ENCODE measurements around the gene GABPB2.

GABPB2 gene

GRCh38 chr1:151130987-151131586 is 60.5 kb downstream of the GABPB2 start:
- no peak for TF ChIP-seq CTCF (IDR thresholded peaks at IDR 0.05; ENCODE audit: borderline replicate concordance, control extremely low read depth, extremely low read depth, insufficient read depth, missing control alignments)
- peak; percentile 91 for DNase-seq (ENCODE audit: low spot score)
- in situ Hi-C loops (cut with MboI; ENCODE audit: low sequenced_read_pairs, unreplicated experiment) = no loop called here

- TF ChIP-seq CTCF (IDR thresholded peaks at IDR 0.05; ENCODE audit: borderline replicate concordance, control extremely low read depth, extremely low read depth, insufficient read depth, missing control alignments) = no peak
- peak; percentile 30 for DNase-seq (ENCODE audit: low spot score)
- in situ Hi-C loops (cut with MboI; ENCODE audit: low sequenced_read_pairs, unreplicated experiment) = no loop called here
These were observed 61.3 kb downstream of the GABPB2 start for GRCh38 chr1:151131701-151132334.

GRCh38 chr1:151132335-151133017 is 61.9 kb downstream of the GABPB2 start:
- DNase-seq (ENCODE audit: low spot score) = peak; percentile 21
- TF ChIP-seq CTCF (IDR thresholded peaks at IDR 0.05; ENCODE audit: borderline replicate concordance, control extremely low read depth, extremely low read depth, insufficient read depth, missing control alignments) = no peak
- in situ Hi-C loops (cut with MboI; ENCODE audit: low sequenced_read_pairs, unreplicated experiment) = no loop called here

- DNase-seq (ENCODE audit: low spot score) = peak; percentile 22
- in situ Hi-C loops (cut with MboI; ENCODE audit: low sequenced_read_pairs, unreplicated experiment) = no loop called here
- TF ChIP-seq CTCF (IDR thresholded peaks at IDR 0.05; ENCODE audit: borderline replicate concordance, control extremely low read depth, extremely low read depth, insufficient read depth, missing control alignments) = no peak
These were observed 62.7 kb downstream of the GABPB2 start for GRCh38 chr1:151133018-151133806.

GRCh38 chr1:151134396-151134795 is 63.8 kb downstream of the GABPB2 start:
- in situ Hi-C loops (cut with MboI; ENCODE audit: low sequenced_read_pairs, unreplicated experiment) = no loop called here
- peak; percentile 22 for DNase-seq (ENCODE audit: low spot score)
- no peak for TF ChIP-seq CTCF (IDR thresholded peaks at IDR 0.05; ENCODE audit: borderline replicate concordance, control extremely low read depth, extremely low read depth, insufficient read depth, missing control alignments)

- TF ChIP-seq CTCF (IDR thresholded peaks at IDR 0.05; ENCODE audit: borderline replicate concordance, control extremely low read depth, extremely low read depth, insufficient read depth, missing control alignments) = no peak
- DNase-seq (ENCODE audit: low spot score) = peak; percentile 12
- in situ Hi-C loops (cut with MboI; ENCODE audit: low sequenced_read_pairs, unreplicated experiment) = no loop called here
These were observed 64.4 kb downstream of the GABPB2 start for GRCh38 chr1:151134991-151135390.
